HFF-Myc (cell line): ENCODE results near the gene ECSIT.

ENCODE experiments used
- DNase-seq: peaks from one replicate; pipeline ENCODE4 v3.0.0-alpha.2; 2011; ENCODE audit warnings: low read depth; ENCODE audit errors: extremely low read depth
- H3K4me3 ChIP-seq: replicated peaks from 2 replicates; pipeline ENCODE4 v1.5.1; 2011; ENCODE audit warnings: low read depth, mild to moderate bottlenecking, control low read depth, low read length
- TF ChIP-seq, protein P1 (sequence below): IDR thresholded peaks from 2 replicates; pipeline ENCODE4 v1.5.1; 2012; ENCODE audit warnings: mild to moderate bottlenecking, low read depth, low read length, control low read depth; ENCODE audit errors: missing control alignments

ECSIT gene

GRCh38 chr19:11486661-11487503 is 42.1 kb downstream of the ECSIT start:
- TF ChIP-seq, protein P1, sequence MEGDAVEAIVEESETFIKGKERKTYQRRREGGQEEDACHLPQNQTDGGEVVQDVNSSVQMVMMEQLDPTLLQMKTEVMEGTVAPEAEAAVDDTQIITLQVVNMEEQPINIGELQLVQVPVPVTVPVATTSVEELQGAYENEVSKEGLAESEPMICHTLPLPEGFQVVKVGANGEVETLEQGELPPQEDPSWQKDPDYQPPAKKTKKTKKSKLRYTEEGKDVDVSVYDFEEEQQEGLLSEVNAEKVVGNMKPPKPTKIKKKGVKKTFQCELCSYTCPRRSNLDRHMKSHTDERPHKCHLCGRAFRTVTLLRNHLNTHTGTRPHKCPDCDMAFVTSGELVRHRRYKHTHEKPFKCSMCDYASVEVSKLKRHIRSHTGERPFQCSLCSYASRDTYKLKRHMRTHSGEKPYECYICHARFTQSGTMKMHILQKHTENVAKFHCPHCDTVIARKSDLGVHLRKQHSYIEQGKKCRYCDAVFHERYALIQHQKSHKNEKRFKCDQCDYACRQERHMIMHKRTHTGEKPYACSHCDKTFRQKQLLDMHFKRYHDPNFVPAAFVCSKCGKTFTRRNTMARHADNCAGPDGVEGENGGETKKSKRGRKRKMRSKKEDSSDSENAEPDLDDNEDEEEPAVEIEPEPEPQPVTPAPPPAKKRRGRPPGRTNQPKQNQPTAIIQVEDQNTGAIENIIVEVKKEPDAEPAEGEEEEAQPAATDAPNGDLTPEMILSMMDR, result no peak
- DNase-seq, result no peak
- no peak overlapping the region for H3K4me3 ChIP-seq

DNA sequence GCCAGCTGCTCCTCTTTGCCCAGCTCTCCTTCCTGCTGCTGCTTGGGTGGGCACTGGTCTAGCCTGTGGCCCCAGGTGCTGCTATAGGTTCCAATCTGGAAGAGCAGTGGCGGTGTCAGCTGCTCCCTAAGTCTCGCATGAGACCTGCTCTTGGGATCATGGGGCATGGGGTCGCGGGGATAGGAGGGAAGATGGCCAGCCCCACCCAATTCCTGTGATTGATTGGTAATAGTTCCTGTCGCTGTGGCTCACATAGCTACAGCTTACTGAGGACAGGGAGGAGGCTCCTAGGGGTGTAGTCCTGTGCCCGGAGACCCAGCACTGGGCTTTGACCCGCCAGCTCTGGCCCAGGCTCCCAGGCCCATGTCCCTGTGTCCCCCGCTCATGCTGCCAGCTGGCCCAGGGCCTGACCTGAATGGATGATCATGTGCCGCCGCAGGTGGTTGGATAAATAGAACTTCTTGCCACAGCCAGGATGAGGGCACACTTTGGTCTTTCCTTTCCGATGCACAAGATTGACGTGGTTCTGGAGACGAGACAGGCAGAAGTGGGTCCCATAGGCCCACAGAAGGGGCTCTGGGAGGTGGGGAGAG is 43.6 kb downstream of the ECSIT start:
- TF ChIP-seq, protein P1, result no peak
- no peak overlapping the region for H3K4me3 ChIP-seq
- no peak for DNase-seq

DNA sequence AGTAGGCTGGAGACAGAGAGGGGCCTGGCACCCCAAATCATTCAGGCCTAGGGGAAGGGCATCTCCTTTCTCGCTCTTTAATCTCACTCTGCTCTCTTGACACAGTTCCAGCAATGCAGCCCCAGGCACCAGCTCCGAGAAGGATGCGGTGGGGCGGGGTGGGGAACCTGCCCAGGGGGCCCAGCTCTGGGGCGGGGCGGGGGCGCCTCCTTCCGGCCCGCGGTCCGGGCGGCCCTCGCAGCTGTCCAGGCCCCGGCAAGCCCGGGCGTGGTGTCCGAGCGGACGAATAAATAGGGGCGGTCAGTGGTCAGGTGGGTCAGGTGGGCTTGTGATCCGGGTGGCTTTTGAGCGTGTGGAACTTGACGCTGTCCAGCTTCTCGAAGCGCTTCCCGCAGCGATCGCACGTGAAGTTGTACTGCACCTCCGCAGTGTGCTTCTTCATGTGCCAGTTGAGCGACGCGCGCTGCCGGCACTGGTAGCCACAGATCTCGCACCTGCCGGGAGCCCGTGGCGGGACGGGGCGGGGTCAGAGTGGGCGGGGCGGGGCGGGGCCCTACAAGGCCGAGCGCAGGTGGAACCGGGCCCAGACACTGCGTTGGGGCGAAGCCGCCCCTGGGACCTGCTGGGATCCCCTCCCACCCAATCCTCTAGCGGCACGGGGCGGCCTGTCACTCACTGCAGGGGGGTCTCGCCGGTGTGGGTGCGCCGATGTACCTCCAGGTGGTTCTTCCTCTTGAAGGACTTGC is 45.4 kb downstream of the ECSIT start:
- no peak overlapping the region for H3K4me3 ChIP-seq
- TF ChIP-seq, protein P1, result no peak
- DNase-seq, result no peak

DNA sequence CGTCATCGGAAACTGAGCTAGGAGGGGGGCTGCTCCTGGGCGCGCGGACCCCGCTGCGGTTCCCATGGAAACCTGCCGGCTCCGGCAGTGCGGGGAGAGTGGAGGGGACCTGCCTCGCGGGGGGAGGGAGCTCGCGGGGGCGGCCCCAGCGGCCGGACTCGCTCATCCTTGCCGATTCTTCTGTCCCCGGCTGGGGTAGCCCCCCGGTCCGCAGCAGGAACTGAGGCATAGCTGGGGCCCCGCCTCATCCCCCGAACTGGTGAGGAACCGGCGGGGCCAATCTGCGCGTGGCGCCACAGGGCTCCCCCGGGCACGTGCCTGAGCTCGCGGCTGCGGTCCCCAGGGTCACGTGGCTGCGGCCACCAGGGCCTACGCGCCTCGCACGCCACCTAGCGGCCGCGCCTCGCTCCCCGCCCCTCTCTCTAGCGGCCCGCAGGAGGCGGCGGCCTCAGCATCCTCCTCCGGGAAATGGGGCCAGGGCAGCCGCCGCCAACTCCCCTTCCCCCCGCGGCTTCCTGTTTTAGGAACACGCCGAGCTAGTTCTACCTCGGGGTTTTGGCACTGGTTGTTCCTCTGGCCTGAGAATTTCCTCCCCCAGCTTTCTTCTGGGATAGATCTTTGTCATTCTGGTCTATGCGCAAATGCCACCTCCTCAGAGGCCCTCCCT is 46.4 kb downstream of the ECSIT start:
- DNase-seq, result no peak
- H3K4me3 ChIP-seq, result peak overlapping the region; percentile 35
- TF ChIP-seq, protein P1, result peak; percentile 91

- peak overlapping the region; percentile 35 for H3K4me3 ChIP-seq
- TF ChIP-seq, protein P1, result no peak
- DNase-seq, result no peak
These were observed 47.2 kb downstream of the ECSIT start for GRCh38 chr19:11481534-11482383.
